H1 (cell line): ENCODE data around the gene BABAM2. TPM values are rescaled to one million over a fixed set of nuclear protein-coding genes. Genes with fewer than 3 reads are reported as not detected.

Source experiments
- CTCF ChIA-PET: fragments of 300-600 bp; sonication (Branson Sonifier 250); formaldehyde crosslinking; loops from one replicate; lab custom pipeline; 2021; ENCODE audit not compliant: partially characterized antibody; lab: Charles Lee
- POLR2A ChIA-PET: fragments of 300-600 bp; sonication (Branson Sonifier 250); formaldehyde crosslinking; loops from one replicate; lab custom pipeline; 2021; ENCODE audit warnings: inconsistent platforms; ENCODE audit not compliant: partially characterized antibody; lab: Charles Lee
- DNase-seq, 2 experiments: peaks; one replicate each; pipeline versions ENCODE4 v3.0.0 to v3.0.0-alpha.2; 2010 to 2022; ENCODE audit warnings: low spot score in 2 of 2, low read depth in 1 of 2, mixed read lengths in 1 of 2
- FAIRE-seq: peaks from 2 replicates; lab custom pipeline; 2011; peaks lifted over from hg19 to GRCh38; lab: Jason Lieb, UNC
- H2AFZ ChIP-seq: 2 replicates; pipeline ENCODE4 v1.8.1; 2012; ENCODE audit warnings: low read length, inconsistent platforms
- H2AK5ac ChIP-seq: 2 replicates; pipeline ENCODE4 v1.6.1; 2013; ENCODE audit warnings: low read depth, low read length
- H2BK120ac ChIP-seq: replicated peaks from 2 replicates; pipeline ENCODE3; 2013; ENCODE audit warnings: low read depth, low read length, inconsistent platforms
- H2BK12ac ChIP-seq: 2 replicates; pipeline ENCODE4 v1.6.1; 2013; ENCODE audit warnings: low read depth, low read length
- H2BK15ac ChIP-seq: 2 replicates; pipeline ENCODE4 v1.6.1; 2013; ENCODE audit warnings: low read length
- H2BK20ac ChIP-seq: 2 replicates; pipeline ENCODE4 v1.6.1; 2013; ENCODE audit warnings: low read length
- H2BK5ac ChIP-seq: 2 replicates; pipeline ENCODE4 v1.6.1; 2013; ENCODE audit warnings: low read depth, low read length
- H3K14ac ChIP-seq: 2 replicates; pipeline ENCODE4 v1.6.1; 2013; ENCODE audit warnings: inconsistent platforms; ENCODE audit not compliant: insufficient read length
- H3K18ac ChIP-seq: 2 replicates; pipeline ENCODE4 v1.6.1; 2013; ENCODE audit warnings: low read length; ENCODE audit errors: extremely low read depth
- H3K23ac ChIP-seq: 2 replicates; pipeline ENCODE4 v1.6.1; 2013; ENCODE audit warnings: inconsistent platforms; ENCODE audit not compliant: insufficient read length
- H3K23me2 ChIP-seq: 2 replicates; pipeline ENCODE4 v1.6.1; 2013; ENCODE audit warnings: low read depth, low read length
- H3K27ac ChIP-seq: 2 replicates; pipeline ENCODE4 v1.6.1; 2011; ENCODE audit warnings: low read depth, low read length, inconsistent platforms
- H3K27me3 ChIP-seq, 4 experiments: replicated peaks in 1 of 4; 1 replicate in 1 of 4; 2 replicates in 3 of 4; pipeline versions ENCODE4 v1.6.1 to v1.8.1; 2011 to 2013; ENCODE audit warnings: low read length in 3 of 4, mild to moderate bottlenecking in 3 of 4, inconsistent platforms in 2 of 4, mixed read lengths in 2 of 4, moderate library complexity in 1 of 4; ENCODE audit not compliant: control insufficient read depth in 3 of 4, insufficient read depth in 3 of 4; ENCODE audit errors: extremely low read depth in 1 of 4
- H3K36me3 ChIP-seq, 4 experiments: 2 replicates each; pipeline versions ENCODE4 v1.6.1 to v1.8.1; 2011 to 2013; ENCODE audit warnings: mild to moderate bottlenecking in 4 of 4, low read length in 3 of 4, moderate library complexity in 2 of 4, control low read depth in 1 of 4, inconsistent platforms in 1 of 4; ENCODE audit not compliant: insufficient read depth in 4 of 4, control insufficient read depth in 2 of 4
- H3K4ac ChIP-seq: replicated peaks from 2 replicates; pipeline ENCODE3; 2013; ENCODE audit warnings: low read length, low read depth, mixed read lengths, inconsistent platforms; ENCODE audit not compliant: insufficient read length
- H3K4me1 ChIP-seq, 4 experiments: replicated peaks in 1 of 4; 1 replicate in 1 of 4; 2 replicates in 3 of 4; pipeline versions ENCODE4 v1.6.1 to v1.8.1; 2011 to 2013; ENCODE audit warnings: low read length in 3 of 4, inconsistent platforms in 2 of 4, mixed read lengths in 1 of 4; ENCODE audit not compliant: insufficient read depth in 4 of 4, control insufficient read depth in 3 of 4
- H3K4me2 ChIP-seq, 2 experiments: 2 replicates each; pipeline versions ENCODE4 v1.6.1 to v1.8.1; 2011 to 2013; ENCODE audit warnings: low read depth in 2 of 2, low read length in 2 of 2, control low read depth in 1 of 2, inconsistent platforms in 1 of 2, mild to moderate bottlenecking in 1 of 2; ENCODE audit not compliant: insufficient read depth in 1 of 2
- H3K4me3 ChIP-seq, 4 experiments: fragments of 200-600, 300-600 bp in 1 of 4; sonication (generic), shearing (Covaris generic), sonication (Bioruptor Twin) in 1 of 4; 2 replicates each; pipeline versions ENCODE4 v1.5.1 to v1.8.1; 2011 to 2016; ENCODE audit warnings: low read length in 4 of 4, low read depth in 3 of 4, control low read depth in 2 of 4, inconsistent platforms in 2 of 4, mild to moderate bottlenecking in 2 of 4, mixed read lengths in 1 of 4, moderate library complexity in 1 of 4; ENCODE audit not compliant: insufficient read depth in 2 of 4; ENCODE audit errors: extremely low read depth in 1 of 4
- H3K56ac ChIP-seq: replicated peaks from 2 replicates; pipeline ENCODE3; 2013; ENCODE audit warnings: low read depth, mild to moderate bottlenecking, mixed read lengths, low read length, inconsistent platforms; ENCODE audit not compliant: insufficient read length
- H3K79me1 ChIP-seq: 2 replicates; pipeline ENCODE4 v1.6.1; 2013; ENCODE audit warnings: low read depth, low read length, control low read depth
- H3K79me2 ChIP-seq, 2 experiments: 2 replicates each; pipeline versions ENCODE4 v1.6.1 to v1.8.1; 2012 to 2013; ENCODE audit warnings: low read length in 2 of 2, mild to moderate bottlenecking in 2 of 2, inconsistent platforms in 1 of 2; ENCODE audit not compliant: insufficient read depth in 2 of 2, control insufficient read depth in 1 of 2
- H3K9ac ChIP-seq, 4 experiments: replicated peaks in 1 of 4; 1 replicate in 1 of 4; 2 replicates in 3 of 4; pipeline versions ENCODE4 v1.6.1 to v1.8.1; 2011 to 2013; ENCODE audit warnings: low read depth in 3 of 4, low read length in 3 of 4, control low read depth in 2 of 4, mild to moderate bottlenecking in 2 of 4, moderate library complexity in 2 of 4, inconsistent platforms in 1 of 4; ENCODE audit errors: extremely low read depth in 1 of 4
- H3K9me3 ChIP-seq, 2 experiments: 2 replicates each; pipeline versions ENCODE4 v1.6.1 to v1.8.1; 2012 to 2013; ENCODE audit warnings: mild to moderate bottlenecking in 2 of 2, moderate library complexity in 2 of 2, control low read depth in 1 of 2, inconsistent platforms in 1 of 2, low read depth in 1 of 2, low read length in 1 of 2, mixed read lengths in 1 of 2; ENCODE audit not compliant: insufficient read depth in 2 of 2
- H4K20me1 ChIP-seq, 2 experiments: replicated peaks in 1 of 2; 2 replicates each; pipeline versions ENCODE3 to v1.8.1; 2011 to 2013; ENCODE audit warnings: inconsistent platforms in 2 of 2, low read length in 2 of 2, mild to moderate bottlenecking in 1 of 2; ENCODE audit not compliant: insufficient read depth in 2 of 2, control insufficient read depth in 1 of 2
- H4K5ac ChIP-seq: 2 replicates; pipeline ENCODE4 v1.6.1; 2013; ENCODE audit warnings: low read length, low read depth, mixed read lengths, inconsistent platforms; ENCODE audit not compliant: insufficient read length
- H4K8ac ChIP-seq: 2 replicates; pipeline ENCODE4 v1.8.0; 2013; ENCODE audit warnings: mild to moderate bottlenecking, moderate library complexity, low read length, inconsistent platforms; ENCODE audit not compliant: insufficient read depth; ENCODE audit errors: extremely low read depth
- H4K91ac ChIP-seq: replicated peaks from 2 replicates; pipeline ENCODE3; 2013; ENCODE audit warnings: low read length, mixed read lengths, inconsistent platforms; ENCODE audit not compliant: insufficient read length
- BRCA1 ChIP-seq: IDR thresholded peaks from 2 replicates; pipeline ENCODE4 v1.6.1; 2012; ENCODE audit warnings: low read depth, low read length, improper control_type of control experiment
- CHD2 ChIP-seq: IDR thresholded peaks from 2 replicates; pipeline ENCODE4 v1.6.1; 2012; ENCODE audit warnings: low read length, improper control_type of control experiment
- CREB1 ChIP-seq: IDR thresholded peaks from 2 replicates; pipeline ENCODE4 v1.6.1; 2012; ENCODE audit warnings: inconsistent platforms
- FOSL1 ChIP-seq: IDR thresholded peaks from 2 replicates; pipeline ENCODE4 v1.6.1; 2011; ENCODE audit warnings: mild to moderate bottlenecking, low read depth, low read length, moderate library complexity; ENCODE audit not compliant: insufficient read depth
- MAFK ChIP-seq: IDR thresholded peaks from 2 replicates; pipeline ENCODE4 v1.6.1; 2012; ENCODE audit warnings: low read depth, mild to moderate bottlenecking, improper control_type of control experiment, low read length
- PHF8 ChIP-seq: fragments of 200-600 bp; sonication (generic); conservative IDR thresholded peaks from 2 replicates; pipeline ENCODE4 v1.7.1; 2012; ENCODE audit warnings: low read depth, mild to moderate bottlenecking, inconsistent platforms, low read length, moderate library complexity
- RBBP5 ChIP-seq: IDR thresholded peaks from 2 replicates; pipeline ENCODE4 v1.7.1; 2012; ENCODE audit warnings: low read depth, mild to moderate bottlenecking, inconsistent platforms, low read length, moderate library complexity, borderline replicate concordance
- SAP30 ChIP-seq: fragments of 300-600 bp; sonication (generic); IDR thresholded peaks from 2 replicates; pipeline ENCODE4 v1.7.1; 2012; ENCODE audit warnings: low read length, moderate library complexity, mild to moderate bottlenecking, inconsistent platforms; ENCODE audit not compliant: insufficient read depth, insufficient replicate concordance
- SUZ12 ChIP-seq: fragments of 200-600 bp; sonication (generic); IDR thresholded peaks from 2 replicates; pipeline ENCODE4 v1.6.1; 2012; ENCODE audit warnings: mild to moderate bottlenecking, inconsistent platforms, low read length, moderate library complexity, mixed read lengths
- TAF7 ChIP-seq: optimal IDR thresholded peaks from 2 replicates; pipeline ENCODE3; 2011; ENCODE audit warnings: low read depth, mild to moderate bottlenecking, inconsistent platforms, low read length, moderate library complexity, borderline replicate concordance
- TCF12 ChIP-seq: IDR thresholded peaks from 2 replicates; pipeline ENCODE4 v1.6.1; 2011; ENCODE audit warnings: low read depth, mild to moderate bottlenecking, low read length
- YY1 ChIP-seq: IDR thresholded peaks from 2 replicates; pipeline ENCODE4 v1.6.1; 2011; ENCODE audit warnings: low read depth, mild to moderate bottlenecking, low read length
- ZNF274 ChIP-seq: IDR thresholded peaks from 2 replicates; pipeline ENCODE4 v1.7.0; 2012; ENCODE audit warnings: low read length, borderline replicate concordance; ENCODE audit errors: extremely low read depth
- WGBS, 2 experiments: shearing (Covaris generic) in 1 of 2; methylation state at CpG; one replicate each; pipeline versions ENCODE4 v1.1.6 to v1.1.7; 2013 to 2015; ENCODE audit warnings: low lambda C conversion rate in 2 of 2, mixed read lengths in 2 of 2, inconsistent platforms in 1 of 2, low coverage in 1 of 2, missing lambda C conversion rate in 1 of 2; ENCODE audit not compliant: insufficient replicate concordance in 2 of 2, insufficient coverage in 1 of 2, insufficient read length in 1 of 2; ENCODE audit errors: extremely low coverage in 1 of 2, missing lambda C conversion rate in 1 of 2; 5-methylcytosine and 5-hydroxymethylcytosine counted together
- polyA plus RNA-seq, 7 experiments: library from polyadenylated mRNA; depleted of rRNA in 3 of 7; stranded (reverse) in 5 of 7; unstranded in 2 of 7; fragments of >200 nt in 5 of 7; fragments of 200-250 nt in 2 of 7; gene quantifications; 1 replicate in 5 of 7; 2 replicates in 1 of 7; 4 replicates in 1 of 7; pipeline versions ENCODE4 v1.2.1 to v1.2.3, GENCODE V29; 2011 to 2013; ENCODE audit warnings: missing spikeins in 2 of 7, mixed read lengths in 2 of 7
- total RNA-seq: library from RNA; stranded (reverse); fragmentation: NEBNext Ultra II Directional; extraction: Animal tissue kit (Norgen Biotek cat#: 25700); gene quantifications from 2 replicates; pipeline ENCODE4 v1.2.1, GENCODE V29; 2021
- TF ChIP-seq, protein P1 (sequence below): IDR thresholded peaks from 2 replicates; pipeline ENCODE4 v1.6.1; 2012; ENCODE audit warnings: inconsistent platforms

BABAM2 gene
- total and polyA plus RNA-seq, 2 of the 8 experiments (the other 6 are each of a cell fraction or from before 2014, with no cell fraction given): 15.8 to 20.9 TPM

DNA sequence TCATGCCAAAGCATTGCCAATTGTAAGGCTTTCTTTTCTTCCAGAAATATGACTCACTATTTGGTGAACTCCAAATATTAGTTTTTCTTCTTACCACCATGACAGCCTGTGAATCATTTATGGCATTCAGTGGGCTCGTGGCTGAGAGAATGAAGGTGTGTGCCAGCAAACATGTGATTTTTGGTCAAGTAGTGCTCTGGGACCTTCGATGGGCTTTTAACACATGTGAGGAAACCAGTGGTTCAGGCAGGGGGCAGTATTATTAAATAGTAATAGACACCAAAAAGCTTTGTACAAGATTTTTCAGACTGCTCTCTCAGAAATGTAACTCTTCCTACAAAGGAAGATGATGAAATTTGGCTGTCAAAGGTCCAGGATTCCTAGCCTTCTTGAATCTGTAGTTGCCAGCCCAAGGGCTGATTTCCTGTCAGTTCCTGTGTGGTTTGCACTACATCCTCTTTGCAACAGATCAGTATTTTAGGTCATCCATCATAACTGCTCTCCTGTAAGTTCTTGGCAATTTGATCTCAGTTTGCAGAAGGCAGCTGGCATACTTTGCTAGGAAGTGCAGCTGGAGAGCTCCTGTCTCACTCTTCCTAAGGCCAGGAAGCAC lies 64.3 kb downstream of the BABAM2 start:
- H3K56ac ChIP-seq: no peak overlapping the region
- H3K23me2 ChIP-seq: no peaks in the 10 kb centered on the region
- no peak overlapping the region for H2BK120ac ChIP-seq
- no peak overlapping the region for H2BK12ac ChIP-seq
- H3K4ac ChIP-seq: no peak overlapping the region
- no peaks in the 10 kb centered on the region for H3K4me1 ChIP-seq
- FAIRE-seq: no peak
- ChIA-PET CTCF (no interaction called here), POLR2A (no interaction called here)
- H3K4me3 ChIP-seq: no peak overlapping the region
- H3K79me2 ChIP-seq: 0 out of 4 replicates have a peak, but pooled peaks cover 0 to 2% of the 10 kb centered on the region in 2 experiments
- H3K79me1 ChIP-seq: no peaks in the 10 kb centered on the region
- no peaks in the 10 kb centered on the region for H4K20me1 ChIP-seq
- H2BK5ac ChIP-seq: no peak overlapping the region
- WGBS, 2 experiments: 86% methylated on average over 2 of the region's 2 CpGs; no CpG with 5 or more reads in 1 of the 2 experiments
- H2BK15ac ChIP-seq: no peak overlapping the region
- no peak overlapping the region for H3K4me2 ChIP-seq
- no peak overlapping the region for H3K23ac ChIP-seq
- DNase-seq: no peak
- H4K5ac ChIP-seq: no peak overlapping the region
- H3K18ac ChIP-seq: no peak overlapping the region
- H3K27me3 ChIP-seq: no peaks in the 10 kb centered on the region
- no peak overlapping the region for H3K9ac ChIP-seq
- H4K91ac ChIP-seq: no peak overlapping the region
- H3K9me3 ChIP-seq: no peaks in the 10 kb centered on the region
- H2BK20ac ChIP-seq: no peak overlapping the region
- H2AK5ac ChIP-seq: no peak overlapping the region
- no peaks in the 10 kb centered on the region for H3K36me3 ChIP-seq
- H4K8ac ChIP-seq: no peak overlapping the region
- H2AFZ ChIP-seq: no peak overlapping the region
- H3K14ac ChIP-seq: no peak overlapping the region
- no peak overlapping the region for H3K27ac ChIP-seq
- TF ChIP-seq, protein P1, sequence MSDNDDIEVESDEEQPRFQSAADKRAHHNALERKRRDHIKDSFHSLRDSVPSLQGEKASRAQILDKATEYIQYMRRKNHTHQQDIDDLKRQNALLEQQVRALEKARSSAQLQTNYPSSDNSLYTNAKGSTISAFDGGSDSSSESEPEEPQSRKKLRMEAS: no peak
- TF ChIP-seq SUZ12 (no peak), YY1 (no peak), FOSL1 (no peak), PHF8 (no peak), TAF7 (no peak), BRCA1 (no peak), CREB1 (no peak), ZNF274 (no peak), TCF12 (no peak), CHD2 (no peak), MAFK (no peak), SAP30 (no peak), RBBP5 (no peak)
